Activated CD8-positive, alpha-beta T cell treated with anti-CD3 and anti-CD28 coated beads for 36 hours (primary cell): ENCODE data around the gene MSX2. TPM values are rescaled to one million over a fixed set of nuclear protein-coding genes. Genes with fewer than 3 reads are reported as not detected.

Experiments
- ATAC-seq: fragments of 200-7000 bp; cut with Tn5 transposase; one replicate; pipeline ENCODE4 v1.10.0; 2021; ENCODE audit warnings: mild to moderate bottlenecking, moderate library complexity
- CTCF ChIA-PET: fragments of 350-600 bp; sonication (Branson Sonifier 250); formaldehyde crosslinking; loops from one replicate; lab custom pipeline; 2021; ENCODE audit warnings: antibody characterized with exemption; lab: Charles Lee
- POLR2A ChIA-PET: fragments of 350-600 bp; sonication (Branson Sonifier 250); formaldehyde crosslinking; loops from one replicate; lab custom pipeline; 2021; ENCODE audit warnings: antibody characterized with exemption; lab: Charles Lee
- DNase-seq: peaks from one replicate; pipeline ENCODE4 v3.0.0-alpha.2; 2020
- H3K27ac Mint-ChIP-seq: one replicate; pipeline ENCODE4 v1.8.0; 2021; ENCODE audit warnings: mild to moderate bottlenecking, mixed read lengths
- H3K27me3 Mint-ChIP-seq: one replicate; pipeline ENCODE4 v1.8.0; 2021; ENCODE audit warnings: mixed read lengths
- H3K36me3 Mint-ChIP-seq: one replicate; pipeline ENCODE4 v1.8.0; 2021; ENCODE audit warnings: low read depth, mixed read lengths
- H3K4me1 Mint-ChIP-seq: one replicate; pipeline ENCODE4 v1.8.0; 2021; ENCODE audit warnings: low read depth, mixed read lengths
- H3K4me3 Mint-ChIP-seq: one replicate; pipeline ENCODE4 v1.8.0; 2021; ENCODE audit warnings: mild to moderate bottlenecking, moderate library complexity, mixed read lengths
- H3K9me3 Mint-ChIP-seq: one replicate; pipeline ENCODE4 v1.8.0; 2021; ENCODE audit warnings: mixed read lengths
- CTCF ChIP-seq: fragments of 200-600 bp; IDR thresholded peaks from one replicate; pipeline ENCODE4 v1.8.0; 2022; ENCODE audit warnings: antibody characterized with exemption, mild to moderate bottlenecking
- intact Hi-C: fragments of 100-400 bp; cut with micrococcal nuclease; formaldehyde crosslinking; loops from one replicate; pipeline ENCODE4 v1.10.0; 2022
- total RNA-seq, 2 experiments: library from RNA; stranded (reverse); gene quantifications; one replicate each; pipeline ENCODE4 v1.2.3, GENCODE V29; 2021

MSX2 gene
- total RNA-seq, 2 experiments from 2014 or later: not detected

GRCh38 chr5:174731214-174732035 is 7.0 kb downstream of the MSX2 start:
- intact Hi-C loops: no loop called here
- H3K27ac Mint-ChIP-seq: no peak overlapping the region
- ATAC-seq: no peak
- H3K36me3 Mint-ChIP-seq: no peaks in the 10 kb centered on the region
- TF ChIP-seq CTCF: no peak
- ChIA-PET CTCF (interaction anchor here (1.2 kb wide), 1 partner anchor 312 kb away, joined by 5 read pairs; no protein-coding TSS in a partner anchor), POLR2A (no interaction called here)
- peaks cover 4% of the 10 kb centered on the region for H3K4me1 Mint-ChIP-seq
- DNase-seq: no peak
- H3K4me3 Mint-ChIP-seq: no peak overlapping the region
- no peaks in the 10 kb centered on the region for H3K9me3 Mint-ChIP-seq
- peaks cover 81% of the 10 kb centered on the region for H3K27me3 Mint-ChIP-seq

GRCh38 chr5:174732036-174733020 is 7.9 kb downstream of the MSX2 start:
- Mint-ChIP-seq H3K27me3 (peaks cover 83% of the 10 kb centered on the region), H3K27ac (no peak overlapping the region), H3K4me1 (peaks cover 4% of the 10 kb centered on the region), H3K9me3 (no peaks in the 10 kb centered on the region), H3K4me3 (no peak overlapping the region), H3K36me3 (no peaks in the 10 kb centered on the region)
- ChIA-PET CTCF (no interaction called here), POLR2A (interaction anchor here (0.7 kb wide), 1 partner anchor 311 kb away, joined by 3 read pairs; no protein-coding TSS in a partner anchor)
- DNase-seq: no peak
- intact Hi-C loops: no loop called here
- ATAC-seq: no peak
- no peak for TF ChIP-seq CTCF

- no peak overlapping the region for H3K4me3 Mint-ChIP-seq
- DNase-seq: no peak
- no peak for TF ChIP-seq CTCF
- H3K27me3 Mint-ChIP-seq: peaks cover 77% of the 10 kb centered on the region
- ChIA-PET POLR2A (no interaction called here), CTCF (no interaction called here)
- no peak overlapping the region for H3K27ac Mint-ChIP-seq
- no peaks in the 10 kb centered on the region for H3K36me3 Mint-ChIP-seq
- intact Hi-C loops: no loop called here
- H3K9me3 Mint-ChIP-seq: no peaks in the 10 kb centered on the region
- no peak for ATAC-seq
- peaks cover 4% of the 10 kb centered on the region for H3K4me1 Mint-ChIP-seq
These were observed 8.8 kb downstream of the MSX2 start for GRCh38 chr5:174733091-174733690.

- no peak for DNase-seq
- TF ChIP-seq CTCF: no peak
- ChIA-PET CTCF (no interaction called here), POLR2A (no interaction called here)
- Mint-ChIP-seq H3K4me1 (peaks cover 4% of the 10 kb centered on the region), H3K4me3 (no peak overlapping the region), H3K36me3 (no peaks in the 10 kb centered on the region), H3K9me3 (no peaks in the 10 kb centered on the region), H3K27me3 (peaks cover 71% of the 10 kb centered on the region), H3K27ac (no peak overlapping the region)
- ATAC-seq: no peak
- intact Hi-C loops: no loop called here
These were observed 9.5 kb downstream of the MSX2 start for GRCh38 chr5:174733836-174734235.
